Endothelial cell of umbilical vein (primary cell): ENCODE data around the gene SLAIN2. TPM values are rescaled to one million over a fixed set of nuclear protein-coding genes. Genes with fewer than 3 reads are reported as not detected.

Source experiments
- BruUV-seq: library from RNA; stranded (reverse); fragments of 400-500 nt; replicated peaks from 2 replicates; lab custom pipeline; 2021; lab: Mats Ljungman, UMichigan
- CTCF ChIA-PET: fragments of 300-600, 350-600 bp; sonication (Branson Sonifier 250); formaldehyde crosslinking; loops from one replicate; lab custom pipeline; 2021; ENCODE audit warnings: antibody characterized with exemption, inconsistent platforms; lab: Charles Lee
- POLR2A ChIA-PET: fragments of 300-600, 350-600 bp; sonication (Branson Sonifier 250); formaldehyde crosslinking; loops from one replicate; lab custom pipeline; 2021; ENCODE audit warnings: antibody characterized with exemption, inconsistent platforms; lab: Charles Lee
- DNase-seq: peaks from one replicate; pipeline ENCODE4 v3.0.0-alpha.2; 2011; ENCODE audit warnings: low read depth, low spot score
- FAIRE-seq: peaks from 2 replicates; lab custom pipeline; 2011; peaks lifted over from hg19 to GRCh38; lab: Jason Lieb, UNC
- H2AFZ ChIP-seq: 2 replicates; pipeline ENCODE4 v1.6.0; 2012; ENCODE audit warnings: low read depth, low read length, control low read depth, inconsistent platforms
- H3K27ac ChIP-seq: 2 replicates; pipeline ENCODE4 v1.5.1; 2011; ENCODE audit warnings: low read depth, mild to moderate bottlenecking, control low read depth, low read length, moderate library complexity; ENCODE audit not compliant: insufficient read depth
- H3K27me3 ChIP-seq, 2 experiments: 2 replicates each; pipeline versions ENCODE4 v1.6.0 to v1.6.1; 2011; ENCODE audit warnings: low read length in 2 of 2, mixed read lengths in 1 of 2; ENCODE audit not compliant: control insufficient read depth in 2 of 2, insufficient read depth in 2 of 2
- H3K36me3 ChIP-seq, 2 experiments: 2 replicates in 1 of 2; 3 replicates in 1 of 2; pipeline ENCODE4 v1.5.1; 2011; ENCODE audit warnings: low read length in 2 of 2, mild to moderate bottlenecking in 1 of 2, moderate library complexity in 1 of 2; ENCODE audit not compliant: control insufficient read depth in 2 of 2, insufficient read depth in 2 of 2; ENCODE audit errors: extremely low read depth in 1 of 2
- H3K4me1 ChIP-seq: 3 replicates; pipeline ENCODE4 v1.5.1; 2011; ENCODE audit warnings: mild to moderate bottlenecking, low read length; ENCODE audit not compliant: control insufficient read depth, insufficient read depth; ENCODE audit errors: extremely low read depth
- H3K4me2 ChIP-seq: 2 replicates; pipeline ENCODE4 v1.6.1; 2011; ENCODE audit warnings: low read length, control low read depth, mixed read lengths; ENCODE audit not compliant: insufficient read depth
- H3K4me3 ChIP-seq, 3 experiments: fragments of 200-600 bp in 1 of 3; sonication (generic), shearing (Covaris generic) in 1 of 3; replicated peaks in 1 of 3; 2 replicates each; pipeline ENCODE4 v1.5.1; 2011 to 2016; ENCODE audit warnings: control low read depth in 3 of 3, low read length in 3 of 3, mild to moderate bottlenecking in 2 of 3, inconsistent platforms in 1 of 3, low read depth in 1 of 3, moderate library complexity in 1 of 3; ENCODE audit not compliant: insufficient read depth in 1 of 3
- H3K79me2 ChIP-seq: 2 replicates; pipeline ENCODE4 v1.6.0; 2012; ENCODE audit warnings: low read length, inconsistent platforms; ENCODE audit not compliant: control insufficient read depth, insufficient read depth
- H3K9ac ChIP-seq: replicated peaks from 2 replicates; pipeline ENCODE3; 2011; ENCODE audit warnings: low read length, control low read depth; ENCODE audit not compliant: insufficient read depth; ENCODE audit errors: extremely low read depth
- H3K9me1 ChIP-seq: replicated peaks from 3 replicates; pipeline ENCODE4 v1.6.0; 2011; ENCODE audit warnings: mild to moderate bottlenecking, low read length; ENCODE audit not compliant: control insufficient read depth, insufficient read depth; ENCODE audit errors: extremely low read depth
- H3K9me3 ChIP-seq: replicated peaks from 2 replicates; pipeline ENCODE4 v1.5.1; 2012; ENCODE audit warnings: low read length, inconsistent platforms; ENCODE audit not compliant: control insufficient read depth, insufficient read depth
- H4K20me1 ChIP-seq: replicated peaks from 2 replicates; pipeline ENCODE3; 2011; ENCODE audit warnings: mild to moderate bottlenecking, low read length; ENCODE audit not compliant: control insufficient read depth, insufficient read depth; ENCODE audit errors: extremely low read depth
- CTCF ChIP-seq, 2 donors: IDR thresholded peaks; 1 replicate in 1 of 2; 2 replicates in 1 of 2; pipeline ENCODE4 v1.5.1; 2011; ENCODE audit warnings: low read length in 2 of 2, mild to moderate bottlenecking in 2 of 2, moderate library complexity in 2 of 2, control low read depth in 1 of 2, inconsistent platforms in 1 of 2, low read depth in 1 of 2; ENCODE audit not compliant: insufficient read depth in 1 of 2; ENCODE audit errors: extremely low read depth in 1 of 2
- EZH2 ChIP-seq: IDR thresholded peaks from 2 replicates; pipeline ENCODE4 v1.6.1; 2012; ENCODE audit warnings: borderline replicate concordance, low read depth, mild to moderate bottlenecking, moderate library complexity, low read length, inconsistent platforms; ENCODE audit not compliant: severe bottlenecking
- FOS ChIP-seq: IDR thresholded peaks from 2 replicates; pipeline ENCODE4 v1.6.1; 2011; ENCODE audit warnings: mild to moderate bottlenecking, low read length, moderate library complexity, borderline replicate concordance; ENCODE audit not compliant: insufficient read depth
- GATA2 ChIP-seq: IDR thresholded peaks from 2 replicates; pipeline ENCODE4 v1.7.0; 2011; ENCODE audit warnings: low read depth, mild to moderate bottlenecking, moderate library complexity, mixed read lengths, low read length; ENCODE audit not compliant: insufficient read length, insufficient read depth
- JUN ChIP-seq: IDR thresholded peaks from 2 replicates; pipeline ENCODE4 v1.6.1; 2011; ENCODE audit warnings: borderline replicate concordance, low read depth; ENCODE audit not compliant: insufficient read length, insufficient read depth
- MAX ChIP-seq: IDR thresholded peaks from 2 replicates; pipeline ENCODE4 v1.6.1; 2011; ENCODE audit not compliant: insufficient read depth, insufficient read length
- MYC ChIP-seq: IDR thresholded peaks from one replicate; pipeline ENCODE4 v1.6.1; 2011; ENCODE audit warnings: mild to moderate bottlenecking, low read depth, low read length
- POLR2A ChIP-seq: IDR thresholded peaks from 2 replicates; pipeline ENCODE4 v1.6.1; 2012; ENCODE audit warnings: low read depth, mild to moderate bottlenecking, control low read depth, low read length
- POLR2AphosphoS5 ChIP-seq: IDR thresholded peaks from 2 replicates; pipeline ENCODE4 v1.6.1; 2012; ENCODE audit warnings: low read depth, mild to moderate bottlenecking, control low read depth, low read length, moderate library complexity; ENCODE audit not compliant: insufficient read depth
- dilution Hi-C: fragments of 300-500 bp; cut with MboI; formaldehyde crosslinking; loops from one replicate; pipeline ENCODE4 v1.15.0; 2019; ENCODE audit warnings: low sequenced_read_pairs; ENCODE audit not compliant: extremely low pct_ligation_motif_present
- intact Hi-C: fragments of 100-400 bp; cut with micrococcal nuclease; formaldehyde crosslinking; loops from one replicate; pipeline ENCODE4 v1.10.0; 2022
- polyA plus RNA-seq, 4 experiments: library from polyadenylated mRNA; depleted of rRNA in 3 of 4; stranded (reverse) in 3 of 4; unstranded in 1 of 4; fragments of >200 nt; gene quantifications; 2 replicates each; pipeline versions ENCODE4 v1.2.1 to v1.2.3, GENCODE V29; 2011 to 2012; ENCODE audit warnings: missing spikeins in 1 of 4
- total RNA-seq: library from RNA; stranded (reverse); gene quantifications from 2 replicates; pipeline ENCODE4 v1.2.3, GENCODE V29; 2021

Gene SLAIN2
- total and polyA plus RNA-seq, 2 donors (not counting 3 experiments of a cell fraction or from before 2014, with no cell fraction given) = 27.4 to 49.5 TPM

- ChIA-PET CTCF (interaction anchor here (1.3 kb wide), 1 partner anchor 22 kb away, joined by 3 read pairs; no protein-coding TSS in a partner anchor), POLR2A (interaction anchor here (0.6 kb wide), 1 partner anchor 87 kb away, joined by 7 read pairs; no protein-coding TSS in a partner anchor)
- Histone ChIP-seq H3K9me1 (no peaks in the 10 kb centered on the region), H3K36me3 (no peaks in the 10 kb centered on the region), H2AFZ (no peak overlapping the region), H3K27ac (no peak overlapping the region), H3K79me2 (no peaks in the 10 kb centered on the region), H3K27me3 (no peaks in the 10 kb centered on the region), H3K9ac (no peak overlapping the region), H3K9me3 (no peaks in the 10 kb centered on the region), H4K20me1 (no peaks in the 10 kb centered on the region), H3K4me2 (no peak overlapping the region), H3K4me1 (no peaks in the 10 kb centered on the region), H3K4me3 (no peak overlapping the region)
- DNase-seq (no peak), FAIRE-seq (no peak)
- intact Hi-C loops = no loop called here
- TF ChIP-seq MAX (no peak), EZH2 (no peak), MYC (no peak), FOS (no peak), JUN (no peak), POLR2AphosphoS5 (no peak), POLR2A (no peak), CTCF (IDR thresholded peaks at IDR 0.05; ENCODE audit: extremely low read depth in 1 of 2, insufficient read depth in 1 of 2, low read depth in 1 of 2, low read length in 2 of 2) (no peak), GATA2 (no peak)
- dilution Hi-C loops = no loop called here
- BruUV-seq = no TSS peak
Measured at GRCh38 chr4:48428926-48429325, 87.6 kb downstream of the SLAIN2 start.
